Trophoblast cell (in vitro differentiated cells and primary cell): ENCODE data around the gene SCGB1D2. TPM values are rescaled to one million over a fixed set of nuclear protein-coding genes. Genes with fewer than 3 reads are reported as not detected.
"Not testable (repeated sequence)": the region's sequence is repeated elsewhere in the genome, so short reads cannot be mapped to it uniquely, and the experiment has no call there.

Source experiments
- DNase-seq, 2 donors: peaks; one replicate each; pipeline ENCODE4 v3.0.0-alpha.2; 2016
- H2AFZ ChIP-seq: 2 replicates; pipeline ENCODE4 v1.6.1; 2013; ENCODE audit warnings: low read length, moderate library complexity, mild to moderate bottlenecking; ENCODE audit not compliant: insufficient read depth, poor library complexity
- H2AK5ac ChIP-seq: 2 replicates; pipeline ENCODE4 v1.6.1; 2013; ENCODE audit warnings: mild to moderate bottlenecking, low read length
- H2BK120ac ChIP-seq: 2 replicates; pipeline ENCODE4 v1.6.1; 2013; ENCODE audit warnings: low read length, mild to moderate bottlenecking, moderate library complexity; ENCODE audit not compliant: insufficient read depth, poor library complexity
- H2BK12ac ChIP-seq: 2 replicates; pipeline ENCODE4 v1.6.1; 2013; ENCODE audit warnings: mild to moderate bottlenecking, low read length, moderate library complexity
- H2BK5ac ChIP-seq: 2 replicates; pipeline ENCODE4 v1.6.1; 2013; ENCODE audit warnings: low read length, low read depth, moderate library complexity, mild to moderate bottlenecking; ENCODE audit not compliant: poor library complexity
- H3K14ac ChIP-seq: 2 replicates; pipeline ENCODE4 v1.6.1; 2013; ENCODE audit warnings: mild to moderate bottlenecking, low read length
- H3K18ac ChIP-seq: 2 replicates; pipeline ENCODE4 v1.6.1; 2013; ENCODE audit warnings: mild to moderate bottlenecking, low read length
- H3K23ac ChIP-seq: 2 replicates; pipeline ENCODE4 v1.6.1; 2013; ENCODE audit warnings: low read length
- H3K27ac ChIP-seq: 2 replicates; pipeline ENCODE4 v1.5.1; 2013; ENCODE audit warnings: low read depth, mild to moderate bottlenecking, inconsistent platforms, low read length, moderate library complexity
- H3K27me3 ChIP-seq: 2 replicates; pipeline ENCODE4 v1.6.1; 2013; ENCODE audit warnings: inconsistent platforms, mild to moderate bottlenecking, low read length, moderate library complexity; ENCODE audit not compliant: insufficient read depth
- H3K36me3 ChIP-seq, 2 experiments: 1 replicate in 1 of 2; 2 replicates in 1 of 2; pipeline ENCODE4 v1.6.1; 2013; ENCODE audit warnings: low read length in 2 of 2, mild to moderate bottlenecking in 2 of 2, moderate library complexity in 1 of 2; ENCODE audit not compliant: insufficient read depth in 2 of 2, control insufficient read depth in 1 of 2
- H3K4ac ChIP-seq: 2 replicates; pipeline ENCODE4 v1.6.1; 2013; ENCODE audit warnings: low read depth, mild to moderate bottlenecking, low read length, moderate library complexity
- H3K4me1 ChIP-seq, 2 experiments: 1 replicate in 1 of 2; 2 replicates in 1 of 2; pipeline ENCODE4 v1.6.1; 2013; ENCODE audit warnings: low read length in 2 of 2, mild to moderate bottlenecking in 2 of 2, moderate library complexity in 1 of 2; ENCODE audit not compliant: insufficient read depth in 2 of 2, control insufficient read depth in 1 of 2
- H3K4me2 ChIP-seq: 2 replicates; pipeline ENCODE4 v1.6.1; 2013; ENCODE audit warnings: inconsistent platforms, mild to moderate bottlenecking, low read length, moderate library complexity
- H3K4me3 ChIP-seq: 2 replicates; pipeline ENCODE4 v1.5.1; 2013; ENCODE audit warnings: mild to moderate bottlenecking, low read depth, low read length, inconsistent platforms
- H3K79me1 ChIP-seq: one replicate; pipeline ENCODE4 v1.6.1; 2013; ENCODE audit warnings: low read length
- H3K79me2 ChIP-seq: 2 replicates; pipeline ENCODE4 v1.6.1; 2013; ENCODE audit warnings: low read length, mild to moderate bottlenecking; ENCODE audit not compliant: control insufficient read depth, insufficient read depth, poor library complexity
- H3K9ac ChIP-seq: 2 replicates; pipeline ENCODE4 v1.6.1; 2013; ENCODE audit warnings: mild to moderate bottlenecking, low read length
- H3K9me3 ChIP-seq: 2 replicates; pipeline ENCODE4 v1.6.1; 2013; ENCODE audit warnings: low read depth, mild to moderate bottlenecking, control low read depth, inconsistent platforms, low read length; ENCODE audit not compliant: insufficient read depth
- H4K12ac ChIP-seq: 2 replicates; pipeline ENCODE4 v1.6.1; 2013; ENCODE audit warnings: low read depth, mild to moderate bottlenecking, low read length, moderate library complexity
- H4K8ac ChIP-seq: 2 replicates; pipeline ENCODE4 v1.6.1; 2013; ENCODE audit warnings: low read depth, mild to moderate bottlenecking, low read length, moderate library complexity
- H4K91ac ChIP-seq: one replicate; pipeline ENCODE4 v1.6.1; 2013; ENCODE audit warnings: low read depth, mild to moderate bottlenecking, low read length, moderate library complexity
- WGBS: extraction: QIAGEN DNeasy Blood & Tissue Kit; methylation state at CpG from one replicate; pipeline ENCODE4 v1.1.7; 2013; ENCODE audit warnings: missing lambda C conversion rate; ENCODE audit not compliant: insufficient read length, insufficient coverage; ENCODE audit errors: extremely low coverage; 5-methylcytosine and 5-hydroxymethylcytosine counted together
- polyA plus RNA-seq: library from polyadenylated mRNA; stranded (reverse); fragments of 200-250 nt; gene quantifications from 2 replicates; pipeline ENCODE4 v1.2.3, GENCODE V29; 2013

The SCGB1D2 gene
- not detected in 2 replicates for polyA plus RNA-seq

- H3K4me3 ChIP-seq, result no peak within 1 kb of the TSS
- no peak for DNase-seq
- WGBS, result no CpG with 5 or more reads among the region's 3 CpGs
These were observed at the start of gene SCGB1D2 for GRCh38 chr11:62242021-62242420. Gene SCGB1D2, plus strand, starts transcription at chr11:62242239. Its CDS starts 69 bp downstream, at chr11:62242308.

DNA sequence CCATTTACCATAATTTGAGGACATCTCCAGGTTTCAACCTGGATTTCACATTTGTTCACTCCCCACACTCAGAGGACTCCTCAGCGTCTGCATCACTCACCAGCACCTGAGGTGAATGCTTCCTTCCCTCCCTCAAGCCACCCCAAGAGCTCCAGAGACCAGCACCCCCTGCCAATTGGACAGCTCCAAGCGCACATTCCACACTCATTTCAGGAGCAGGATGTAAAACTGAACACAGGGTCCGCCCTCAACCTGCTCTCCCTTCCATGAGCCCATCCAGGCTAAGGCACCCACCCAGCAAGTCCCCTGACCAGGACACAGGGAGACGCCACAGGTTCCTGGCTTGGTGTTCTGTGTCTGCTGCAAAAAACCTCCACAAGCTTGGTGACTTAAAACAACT lies 48.1 kb upstream of the SCGB1D2 start:
- no peak overlapping the region for H4K91ac ChIP-seq
- DNase-seq, result peak in 1 of 2 donors; percentile 18
- no peak overlapping the region for H3K4me2 ChIP-seq
- H2BK120ac ChIP-seq, result no peak overlapping the region
- H3K4me3 ChIP-seq, result no peak overlapping the region
- H3K79me2 ChIP-seq, result no peaks in the 10 kb centered on the region
- H3K4ac ChIP-seq, result no peak overlapping the region
- H3K27ac ChIP-seq, result no peak overlapping the region
- H3K9me3 ChIP-seq, result no peaks in the 10 kb centered on the region
- H3K14ac ChIP-seq, result no peak overlapping the region
- no peak overlapping the region for H2AK5ac ChIP-seq
- H2AFZ ChIP-seq, result no peak overlapping the region
- no peak overlapping the region for H3K18ac ChIP-seq
- no peaks in the 10 kb centered on the region for H3K27me3 ChIP-seq
- no peaks in the 10 kb centered on the region for H3K79me1 ChIP-seq
- H3K9ac ChIP-seq, result no peak overlapping the region
- no peak overlapping the region for H2BK5ac ChIP-seq
- H3K23ac ChIP-seq, result no peak overlapping the region
- no peaks in the 10 kb centered on the region for H3K4me1 ChIP-seq
- H4K8ac ChIP-seq, result no peak overlapping the region
- H2BK12ac ChIP-seq, result no peak overlapping the region
- H3K36me3 ChIP-seq, result no peaks in the 10 kb centered on the region
- WGBS, result no CpG with 5 or more reads among the region's 4 CpGs
- H4K12ac ChIP-seq, result no peak overlapping the region

More at GRCh38 chr11:62242021-62242420, at the start of gene SCGB1D2:
- Histone ChIP-seq H3K9ac (no peak within 1 kb of the TSS), H4K8ac (no peak within 1 kb of the TSS), H3K27me3 (no peaks in the 10 kb centered on the region), H3K27ac (no peak within 1 kb of the TSS), H3K79me2 (no peaks in the 10 kb centered on the region), H3K18ac (no peak within 1 kb of the TSS), H3K9me3 (peaks cover 1% of the 10 kb centered on the region), H3K4me1 (no peaks in the 10 kb centered on the region), H3K79me1 (no peaks in the 10 kb centered on the region), H4K91ac (no peak within 1 kb of the TSS), H2BK5ac (no peak within 1 kb of the TSS), H3K14ac (no peak within 1 kb of the TSS), H2AFZ (no peak within 1 kb of the TSS), H4K12ac (no peak within 1 kb of the TSS), H3K23ac (no peak within 1 kb of the TSS), H2BK12ac (no peak within 1 kb of the TSS), H3K4me2 (no peak within 1 kb of the TSS), H3K4ac (no peak within 1 kb of the TSS), H2AK5ac (no peak within 1 kb of the TSS), H3K36me3 (no peaks in the 10 kb centered on the region), H2BK120ac (no peak within 1 kb of the TSS)

DNA sequence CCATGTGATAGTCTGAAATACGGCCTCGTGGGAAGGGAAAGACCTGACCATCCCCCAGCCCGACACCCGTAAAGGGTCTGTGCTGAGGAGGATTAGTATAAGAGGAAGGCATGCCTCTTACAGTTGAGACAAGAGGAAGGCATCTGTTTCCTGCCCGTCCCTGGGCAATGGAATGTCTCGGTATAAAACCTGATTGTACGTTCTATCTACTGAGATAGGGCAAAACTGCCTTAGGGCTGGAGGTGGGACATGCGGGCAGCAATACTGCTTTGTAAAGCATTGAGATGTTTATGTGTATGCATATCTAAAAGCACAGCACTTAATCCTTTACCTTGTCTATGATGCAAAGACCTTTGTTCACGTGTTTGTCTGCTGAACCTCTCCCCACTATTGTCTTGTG lies 47.0 kb upstream of the SCGB1D2 start:
- H3K27me3 ChIP-seq, H3K4me2 ChIP-seq, H4K8ac ChIP-seq, H2BK5ac ChIP-seq, H3K18ac ChIP-seq, H3K79me2 ChIP-seq, H2BK120ac ChIP-seq, H3K9ac ChIP-seq, H4K91ac ChIP-seq, H3K36me3 ChIP-seq, H3K23ac ChIP-seq, H2AFZ ChIP-seq, H3K9me3 ChIP-seq, H2BK12ac ChIP-seq, H4K12ac ChIP-seq, H3K79me1 ChIP-seq, H3K4ac ChIP-seq, H3K4me1 ChIP-seq, H3K4me3 ChIP-seq, H3K27ac ChIP-seq, H2AK5ac ChIP-seq, H3K14ac ChIP-seq: not testable (repeated sequence)
- DNase-seq, result peak; percentile 14 to 65
- WGBS, result no CpG with 5 or more reads among the region's 9 CpGs

DNA sequence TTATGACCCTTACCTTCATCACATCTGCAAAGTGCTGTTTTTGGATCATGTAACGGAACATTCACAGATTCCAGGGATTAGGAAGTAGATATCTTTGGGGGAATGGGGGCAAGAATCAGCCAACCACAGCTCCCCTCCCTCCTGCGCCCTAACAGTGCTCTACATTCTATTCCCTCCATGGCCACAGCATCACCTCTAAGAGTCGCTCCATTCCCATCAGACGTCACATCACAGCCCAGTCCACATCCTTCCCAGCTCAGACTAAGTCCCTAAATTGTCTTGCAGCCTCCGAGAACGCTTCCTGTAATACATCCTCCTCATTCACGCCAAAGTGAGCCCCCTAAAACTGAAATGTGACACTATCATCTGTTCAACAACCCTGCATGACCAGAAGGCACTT lies 46.1 kb upstream of the SCGB1D2 start:
- no peak overlapping the region for H2AK5ac ChIP-seq
- no peaks in the 10 kb centered on the region for H3K36me3 ChIP-seq
- H2BK12ac ChIP-seq, result no peak overlapping the region
- no peak overlapping the region for H4K12ac ChIP-seq
- no peak overlapping the region for H3K14ac ChIP-seq
- H2BK120ac ChIP-seq, result no peak overlapping the region
- no peaks in the 10 kb centered on the region for H3K9me3 ChIP-seq
- no peak overlapping the region for H2AFZ ChIP-seq
- H3K9ac ChIP-seq, result no peak overlapping the region
- no peak overlapping the region for H3K23ac ChIP-seq
- no peaks in the 10 kb centered on the region for H3K27me3 ChIP-seq
- H3K4me2 ChIP-seq, result no peak overlapping the region
- no peaks in the 10 kb centered on the region for H3K79me1 ChIP-seq
- no peak overlapping the region for H3K4me3 ChIP-seq
- no peak overlapping the region for H3K27ac ChIP-seq
- H2BK5ac ChIP-seq, result no peak overlapping the region
- H3K4me1 ChIP-seq, result no peaks in the 10 kb centered on the region
- no peak overlapping the region for H3K4ac ChIP-seq
- H3K79me2 ChIP-seq, result no peaks in the 10 kb centered on the region
- no CpG with 5 or more reads among the region's 7 CpGs for WGBS
- H4K8ac ChIP-seq, result no peak overlapping the region
- H3K18ac ChIP-seq, result no peak overlapping the region
- no peak overlapping the region for H4K91ac ChIP-seq
- DNase-seq, result no peak
